HFFc6 (cell line): ENCODE measurements around the gene INIP. TPM values are rescaled to one million over a fixed set of nuclear protein-coding genes. Genes with fewer than 3 reads are reported as not detected.

Experiments used
- DNase-seq: peaks from one replicate; pipeline ENCODE4 v3.0.0-alpha.2; 2018
- H3K27ac Mint-ChIP-seq: 2 replicates; pipeline ENCODE4 v1.8.0; 2020; ENCODE audit warnings: mild to moderate bottlenecking, mixed read lengths
- H3K27me3 Mint-ChIP-seq: 2 replicates; pipeline ENCODE4 v1.8.0; 2021; ENCODE audit warnings: mild to moderate bottlenecking, moderate library complexity, mixed read lengths; ENCODE audit not compliant: insufficient read depth
- H3K36me3 Mint-ChIP-seq: 2 replicates; pipeline ENCODE4 v1.8.0; 2021; ENCODE audit warnings: low read depth, mixed read lengths
- H3K4me1 Mint-ChIP-seq: 2 replicates; pipeline ENCODE4 v1.8.0; 2020; ENCODE audit warnings: low read depth, mixed read lengths
- H3K4me3 Mint-ChIP-seq: 2 replicates; pipeline ENCODE4 v1.8.0; 2020; ENCODE audit warnings: mild to moderate bottlenecking, moderate library complexity, mixed read lengths
- H3K9me3 Mint-ChIP-seq: 2 replicates; pipeline ENCODE4 v1.8.0; 2020; ENCODE audit warnings: mild to moderate bottlenecking, mixed read lengths
- CTCF ChIP-seq: fragments of 200-600 bp; sonication (generic); IDR thresholded peaks from 2 replicates; pipeline ENCODE4 v1.5.0; 2021; ENCODE audit warnings: antibody characterized with exemption, mild to moderate bottlenecking
- total RNA-seq, 6 experiments: library from RNA; stranded (reverse); fragmentation: NEBNext Ultra II Directional; extraction: Animal tissue kit (Norgen Biotek cat#: 25700); gene quantifications; 2 replicates in 1 of 6; 3 replicates in 5 of 6; pipeline ENCODE4 v1.2.3, GENCODE V29; 2021

INIP gene
- total RNA-seq, 6 experiments from 2014 or later = 23.6 to 26.8 (median 25.0) TPM

DNA sequence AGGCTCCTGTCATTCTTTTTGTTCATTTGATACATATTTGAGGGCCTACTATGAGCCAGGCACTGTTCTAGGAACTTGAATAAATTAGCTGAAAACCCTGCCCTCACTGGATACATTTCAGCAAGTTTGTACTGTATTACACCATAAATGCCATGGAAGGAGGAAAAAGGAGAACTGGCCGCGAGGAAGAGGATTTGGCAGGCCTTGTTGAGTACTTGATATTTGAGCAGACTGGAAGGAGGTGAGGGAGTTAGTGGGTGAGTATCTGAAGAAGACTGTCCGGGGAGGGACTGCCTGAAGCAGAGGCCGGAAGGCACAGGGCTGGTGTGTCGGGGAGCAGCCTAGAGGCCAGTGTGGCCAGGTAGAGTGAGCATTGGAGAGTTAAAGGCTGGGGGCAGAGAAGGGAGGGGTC is 37.1 kb upstream of the INIP start:
- no peaks in the 10 kb centered on the region for H3K9me3 Mint-ChIP-seq
- H3K27ac Mint-ChIP-seq = peak overlapping the region; percentile 89
- no peak for DNase-seq
- peak overlapping the region; percentile 51 for H3K4me3 Mint-ChIP-seq
- no peaks in the 10 kb centered on the region; the same call in 1 of the 2 replicates for H3K27me3 Mint-ChIP-seq
- H3K36me3 Mint-ChIP-seq = peaks cover 9% of the 10 kb centered on the region
- H3K4me1 Mint-ChIP-seq = peaks cover 72% of the 10 kb centered on the region
- no peak for TF ChIP-seq CTCF

DNA sequence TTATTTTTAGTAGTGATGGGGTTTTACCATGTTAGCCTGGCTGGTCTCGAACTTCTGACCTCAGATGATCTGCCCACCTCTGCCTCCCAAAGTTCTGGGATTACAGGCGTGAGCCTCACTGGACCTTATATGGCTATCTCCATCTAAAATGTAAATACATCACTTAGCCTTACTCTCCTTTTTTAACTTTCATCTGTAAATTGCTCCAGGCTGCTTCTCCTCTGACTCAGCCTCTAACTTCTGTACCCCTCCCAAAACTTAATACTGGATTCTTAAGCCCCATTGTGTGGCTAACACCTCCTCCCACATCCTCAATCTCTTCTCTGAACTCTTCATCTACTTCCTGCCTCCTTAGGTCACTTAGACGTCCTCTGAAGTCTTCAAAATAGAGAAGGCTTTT is 36.7 kb upstream of the INIP start:
- Mint-ChIP-seq H3K27me3 (no peaks in the 10 kb centered on the region; the same call in 1 of the 2 replicates), H3K9me3 (no peaks in the 10 kb centered on the region), H3K36me3 (peaks cover 9% of the 10 kb centered on the region), H3K4me3 (peak overlapping the region; percentile 51), H3K4me1 (peaks cover 76% of the 10 kb centered on the region), H3K27ac (peak overlapping the region; percentile 89)
- TF ChIP-seq CTCF = no peak
- DNase-seq = peak; percentile 63

GRCh38 chr9:112753725-112754124 is 35.8 kb upstream of the INIP start:
- H3K9me3 Mint-ChIP-seq = no peaks in the 10 kb centered on the region
- no peaks in the 10 kb centered on the region; the same call in 1 of the 2 replicates for H3K27me3 Mint-ChIP-seq
- peak overlapping the region; percentile 58 for H3K4me3 Mint-ChIP-seq
- TF ChIP-seq CTCF = no peak
- peaks cover 9% of the 10 kb centered on the region for H3K36me3 Mint-ChIP-seq
- peaks cover 81% of the 10 kb centered on the region for H3K4me1 Mint-ChIP-seq
- peak overlapping the region; percentile 89 for H3K27ac Mint-ChIP-seq
- peak; percentile 91 for DNase-seq

- Mint-ChIP-seq H3K27ac (peak overlapping the region; percentile 89), H3K9me3 (no peaks in the 10 kb centered on the region), H3K4me1 (peaks cover 75% of the 10 kb centered on the region), H3K36me3 (peaks cover 3% of the 10 kb centered on the region; the same call in 1 of the 2 replicates), H3K27me3 (no peaks in the 10 kb centered on the region; the same call in 1 of the 2 replicates), H3K4me3 (peak overlapping the region; percentile 58)
- no peak for DNase-seq
- TF ChIP-seq CTCF = no peak
These were observed 34.6 kb upstream of the INIP start for GRCh38 chr9:112752334-112753125.

GRCh38 chr9:112751056-112751795 is 33.3 kb upstream of the INIP start:
- H3K4me3 Mint-ChIP-seq = peak overlapping the region; percentile 90

More at GRCh38 chr9:112751056-112751795, 33.3 kb upstream of the INIP start:
- Mint-ChIP-seq H3K27me3 (no peaks in the 10 kb centered on the region; the same call in 1 of the 2 replicates), H3K9me3 (no peaks in the 10 kb centered on the region), H3K27ac (peak overlapping the region; percentile 71), H3K36me3 (peaks cover 3% of the 10 kb centered on the region; the same call in 1 of the 2 replicates), H3K4me1 (peaks cover 63% of the 10 kb centered on the region)
- TF ChIP-seq CTCF = no peak
- DNase-seq = peak; percentile 65
